Activated T-helper 1 cell treated with anti-CD3 and anti-CD28 coated beads, Interleukin-12 subunit alpha, Interleukin-12 subunit beta, Interleukin-2, Interleukin-4 antibody, amounts not matched to agents 30 ng/mL and 10 ng/mL and 1 ng/mL, durations not matched to agents 14 hours and 24 hours and 36 hours (primary cell): ENCODE measurements around the gene PHKG2. TPM values are rescaled to one million over a fixed set of nuclear protein-coding genes. Genes with fewer than 3 reads are reported as not detected.

ENCODE experiments used
- DNase-seq: peaks from one replicate; pipeline ENCODE4 v3.0.0; 2021; ENCODE audit warnings: low spot score
- H3K27ac Mint-ChIP-seq: one replicate; pipeline ENCODE4 v1.8.0; 2021; ENCODE audit warnings: mild to moderate bottlenecking, mixed read lengths
- H3K27me3 Mint-ChIP-seq: one replicate; pipeline ENCODE4 v1.8.0; 2022; ENCODE audit warnings: mild to moderate bottlenecking, moderate library complexity, mixed read lengths; ENCODE audit not compliant: insufficient read depth
- H3K36me3 Mint-ChIP-seq: one replicate; pipeline ENCODE4 v1.8.0; 2021; ENCODE audit warnings: low read depth, mixed read lengths
- H3K4me1 Mint-ChIP-seq: one replicate; pipeline ENCODE4 v1.8.0; 2021; ENCODE audit warnings: low read depth, mixed read lengths
- H3K4me3 Mint-ChIP-seq: one replicate; pipeline ENCODE4 v1.8.0; 2021; ENCODE audit warnings: mild to moderate bottlenecking, moderate library complexity, mixed read lengths
- H3K9me3 Mint-ChIP-seq: one replicate; pipeline ENCODE4 v1.8.0; 2021; ENCODE audit warnings: mixed read lengths
- intact Hi-C: fragments of 100-400 bp; cut with micrococcal nuclease; formaldehyde crosslinking; loops from one replicate; pipeline ENCODE4 v1.15.1; 2024
- total RNA-seq: library from RNA; stranded (reverse); gene quantifications from 2 replicates; pipeline ENCODE4 v1.2.3, GENCODE V29; 2022

The PHKG2 gene
- total RNA-seq, 1 donor from 2014 or later, result 43.6 TPM

GRCh38 chr16:30762991-30763725, 14.9 kb downstream of the PHKG2 start:
- peak overlapping the region; percentile 82 for H3K27ac Mint-ChIP-seq
- no peak for DNase-seq
- peak overlapping the region; percentile 93 for H3K4me3 Mint-ChIP-seq
- peaks cover 28% of the 10 kb centered on the region for H3K4me1 Mint-ChIP-seq
- no peaks in the 10 kb centered on the region for H3K9me3 Mint-ChIP-seq
- H3K36me3 Mint-ChIP-seq, result peaks cover 28% of the 10 kb centered on the region
- intact Hi-C loops, result loop anchor here (1.0 to 5.0 kb wide), 8 partner anchors 12 to 309 kb away; partner anchors contain the start of genes CTF1, FBRS, FBXL19 and PHKG2
- H3K27me3 Mint-ChIP-seq, result no peaks in the 10 kb centered on the region

DNA sequence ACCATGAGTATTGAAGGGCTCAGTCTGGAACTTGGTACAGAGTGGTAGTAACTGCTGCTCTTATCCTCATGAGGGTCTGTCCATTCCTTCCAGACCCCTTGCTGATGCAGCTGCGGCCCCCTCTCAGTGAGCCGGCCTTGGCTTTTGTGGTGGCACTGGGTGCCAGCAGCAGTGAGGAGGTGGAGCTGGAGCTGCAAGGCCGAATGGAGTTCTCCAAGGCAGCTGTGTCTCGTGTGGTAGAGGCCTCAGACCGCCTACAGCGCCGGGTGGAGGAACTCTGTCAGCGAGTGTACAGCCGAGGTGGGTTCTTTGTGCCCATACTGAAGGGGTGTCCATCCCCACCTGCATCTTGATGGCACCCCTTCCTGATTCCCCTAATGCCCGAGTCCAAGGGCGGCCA, 15.9 kb downstream of the PHKG2 start:
- DNase-seq, result no peak
- Mint-ChIP-seq H3K27ac (no peak overlapping the region), H3K9me3 (no peaks in the 10 kb centered on the region), H3K4me1 (peaks cover 28% of the 10 kb centered on the region), H3K4me3 (peak overlapping the region; percentile 93), H3K27me3 (no peaks in the 10 kb centered on the region), H3K36me3 (peaks cover 36% of the 10 kb centered on the region)
- intact Hi-C loops, result loop anchor here (5.0 kb wide), 2 partner anchors 133 to 308 kb away; partner anchors contain the start of genes CTF1, ZNF646 and ZNF668

DNA sequence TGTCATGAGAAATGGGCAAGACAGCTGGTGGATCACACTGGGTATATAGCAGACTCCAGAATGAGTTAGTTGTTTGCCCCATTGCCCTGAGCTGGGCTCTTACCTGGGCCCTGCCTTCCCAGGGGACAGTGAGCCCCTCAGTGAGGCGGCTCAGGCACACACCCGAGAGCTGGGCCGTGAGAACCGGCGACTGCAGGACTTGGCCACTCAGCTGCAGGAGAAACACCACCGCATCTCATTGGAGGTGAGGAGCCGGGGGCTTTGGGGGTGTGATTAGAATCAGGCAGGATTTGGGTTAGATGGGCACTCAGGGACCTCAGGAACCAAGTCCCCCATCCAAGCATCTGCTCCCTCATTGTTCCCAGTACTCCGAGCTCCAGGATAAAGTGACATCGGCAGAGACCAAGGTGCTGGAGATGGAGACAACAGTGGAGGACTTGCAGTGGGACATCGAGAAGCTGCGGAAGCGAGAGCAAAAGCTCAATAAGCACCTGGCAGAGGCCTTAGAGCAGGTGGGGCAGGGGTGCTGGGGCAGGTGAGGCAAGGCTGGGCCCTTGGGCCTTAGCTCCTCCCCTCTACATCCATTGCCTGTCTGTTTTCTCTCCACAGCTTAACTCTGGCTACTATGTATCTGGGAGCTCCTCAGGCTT, 16.7 kb downstream of the PHKG2 start:
- intact Hi-C loops, result loop anchor here (5.0 kb wide), 2 partner anchors 132 to 307 kb away; partner anchors contain the start of genes CTF1, ZNF646 and ZNF668
- Mint-ChIP-seq H3K4me3 (no peak overlapping the region), H3K27me3 (no peaks in the 10 kb centered on the region), H3K9me3 (no peaks in the 10 kb centered on the region), H3K4me1 (peaks cover 28% of the 10 kb centered on the region), H3K27ac (no peak overlapping the region), H3K36me3 (peaks cover 41% of the 10 kb centered on the region)
- DNase-seq, result no peak

DNA sequence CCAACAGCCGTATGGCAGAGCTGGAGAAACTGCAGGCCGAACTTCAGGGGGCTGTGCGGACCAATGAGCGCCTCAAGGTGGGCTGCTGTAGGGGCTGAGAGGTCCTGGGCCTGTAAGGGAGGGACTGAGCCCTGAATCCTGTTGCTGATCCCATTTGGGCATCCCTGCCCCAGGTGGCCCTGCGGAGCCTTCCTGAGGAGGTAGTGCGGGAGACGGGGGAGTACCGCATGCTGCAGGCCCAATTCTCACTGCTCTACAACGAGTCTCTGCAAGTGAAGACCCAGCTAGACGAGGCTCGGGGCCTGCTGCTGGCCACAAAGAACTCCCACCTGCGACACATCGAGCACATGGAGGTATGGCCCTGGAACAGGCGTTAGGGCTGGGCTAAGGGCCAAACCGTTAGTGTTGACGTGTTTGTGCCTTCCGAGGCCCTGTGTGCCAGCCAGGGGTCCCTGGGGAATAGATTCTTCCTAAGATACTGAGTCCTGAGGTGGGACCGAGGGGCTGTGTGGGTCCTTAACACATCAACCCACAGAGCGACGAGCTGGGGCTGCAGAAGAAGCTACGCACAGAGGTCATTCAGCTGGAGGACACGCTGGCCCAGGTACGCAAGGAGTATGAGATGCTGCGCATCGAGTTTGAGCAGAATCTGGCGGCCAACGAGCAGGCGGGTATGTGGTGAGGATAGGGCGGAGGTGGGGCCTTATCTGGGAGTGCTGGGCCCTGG, 18.1 kb downstream of the PHKG2 start:
- DNase-seq, result no peak
- intact Hi-C loops, result no loop called here
- no peaks in the 10 kb centered on the region for H3K27me3 Mint-ChIP-seq
- H3K4me3 Mint-ChIP-seq, result no peak overlapping the region
- no peak overlapping the region for H3K27ac Mint-ChIP-seq
- H3K36me3 Mint-ChIP-seq, result peaks cover 44% of the 10 kb centered on the region
- no peaks in the 10 kb centered on the region for H3K9me3 Mint-ChIP-seq
- H3K4me1 Mint-ChIP-seq, result peaks cover 16% of the 10 kb centered on the region

DNA sequence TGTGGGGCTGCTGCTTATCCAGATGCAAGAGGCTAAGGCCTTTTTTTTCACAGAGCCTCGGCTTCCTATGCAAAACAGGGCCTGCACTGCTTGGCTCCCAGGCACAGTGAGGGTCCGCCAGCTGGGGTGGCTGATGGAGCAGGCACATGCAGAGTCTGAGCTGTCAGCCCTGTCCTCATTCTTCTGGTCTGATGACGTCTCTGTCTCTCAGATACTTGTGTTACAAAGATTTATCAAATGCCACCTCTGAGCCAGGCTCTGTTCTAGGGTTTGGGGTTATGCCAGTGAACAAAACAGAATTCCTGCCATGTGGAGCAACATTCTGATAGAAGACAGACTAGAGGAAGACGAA, 18.7 kb downstream of the PHKG2 start:
- Mint-ChIP-seq H3K27me3 (no peaks in the 10 kb centered on the region), H3K4me1 (peaks cover 16% of the 10 kb centered on the region), H3K27ac (no peak overlapping the region), H3K4me3 (no peak overlapping the region), H3K36me3 (peaks cover 45% of the 10 kb centered on the region), H3K9me3 (no peaks in the 10 kb centered on the region)
- no peak for DNase-seq
- intact Hi-C loops, result no loop called here

- H3K36me3 Mint-ChIP-seq, result peaks cover 51% of the 10 kb centered on the region
- intact Hi-C loops, result no loop called here
Observed at GRCh38 chr16:30767767-30768465, 19.7 kb downstream of the PHKG2 start.

GRCh38 chr16:30768583-30769181, 20.5 kb downstream of the PHKG2 start:
- H3K27me3 Mint-ChIP-seq, result no peaks in the 10 kb centered on the region
- no peak overlapping the region for H3K27ac Mint-ChIP-seq
- H3K36me3 Mint-ChIP-seq, result peaks cover 53% of the 10 kb centered on the region
- intact Hi-C loops, result no loop called here
- no peak for DNase-seq
- peaks cover 14% of the 10 kb centered on the region for H3K4me1 Mint-ChIP-seq
- no peaks in the 10 kb centered on the region for H3K9me3 Mint-ChIP-seq
- H3K4me3 Mint-ChIP-seq, result no peak overlapping the region

More at GRCh38 chr16:30767767-30768465, 19.7 kb downstream of the PHKG2 start:
- no peaks in the 10 kb centered on the region for H3K9me3 Mint-ChIP-seq
- no peaks in the 10 kb centered on the region for H3K27me3 Mint-ChIP-seq
- DNase-seq, result no peak
- H3K27ac Mint-ChIP-seq, result no peak overlapping the region
- peaks cover 17% of the 10 kb centered on the region for H3K4me1 Mint-ChIP-seq
- H3K4me3 Mint-ChIP-seq, result no peak overlapping the region

- no peaks in the 10 kb centered on the region for H3K9me3 Mint-ChIP-seq
- intact Hi-C loops, result no loop called here
- no peak for DNase-seq
- no peak overlapping the region for H3K4me3 Mint-ChIP-seq
- peaks cover 10% of the 10 kb centered on the region for H3K4me1 Mint-ChIP-seq
- no peak overlapping the region for H3K27ac Mint-ChIP-seq
- peaks cover 53% of the 10 kb centered on the region for H3K36me3 Mint-ChIP-seq
- no peaks in the 10 kb centered on the region for H3K27me3 Mint-ChIP-seq
Observed at GRCh38 chr16:30769379-30770089, 21.3 kb downstream of the PHKG2 start.

DNA sequence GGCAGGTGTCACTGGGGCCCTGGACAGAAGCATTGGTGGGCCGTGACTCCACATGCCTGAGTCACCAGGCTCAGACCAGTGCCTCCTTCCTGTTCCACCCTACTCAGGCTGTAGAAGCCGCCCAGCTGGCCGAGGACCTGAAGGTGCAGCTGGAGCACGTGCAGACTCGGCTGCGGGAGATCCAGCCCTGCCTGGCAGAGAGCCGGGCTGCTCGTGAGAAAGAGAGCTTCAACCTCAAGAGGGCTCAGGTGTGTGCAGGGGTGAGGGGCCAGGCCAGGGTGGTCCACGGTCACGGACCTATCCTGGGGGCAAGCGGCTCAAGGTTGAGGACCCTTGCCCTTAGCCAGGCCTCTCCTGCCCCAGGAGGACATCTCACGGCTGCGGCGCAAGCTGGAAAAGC, 23.5 kb downstream of the PHKG2 start:
- Mint-ChIP-seq H3K9me3 (no peaks in the 10 kb centered on the region), H3K36me3 (peaks cover 38% of the 10 kb centered on the region), H3K4me3 (no peak overlapping the region), H3K4me1 (peaks cover 11% of the 10 kb centered on the region), H3K27ac (no peak overlapping the region), H3K27me3 (no peaks in the 10 kb centered on the region)
- DNase-seq, result no peak
- intact Hi-C loops, result no loop called here

DNA sequence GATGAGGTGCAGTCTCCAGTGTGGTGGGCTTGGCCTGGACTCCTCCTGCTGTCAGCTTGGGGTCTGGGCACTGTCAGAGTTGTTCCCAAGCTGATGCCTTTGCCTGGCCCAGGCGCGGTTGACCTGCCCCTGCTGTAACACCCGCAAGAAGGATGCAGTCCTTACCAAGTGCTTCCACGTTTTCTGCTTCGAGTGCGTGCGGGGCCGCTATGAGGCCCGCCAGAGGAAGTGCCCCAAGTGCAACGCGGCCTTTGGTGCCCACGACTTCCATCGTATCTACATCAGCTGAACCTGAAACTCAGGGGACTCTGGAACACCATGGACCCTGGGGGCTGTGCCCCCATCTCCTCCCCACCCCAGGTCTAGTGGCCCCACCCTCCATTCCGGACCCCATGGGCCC, 25.6 kb downstream of the PHKG2 start:
- no peak overlapping the region for H3K27ac Mint-ChIP-seq
- H3K4me1 Mint-ChIP-seq, result peaks cover 20% of the 10 kb centered on the region
- no peaks in the 10 kb centered on the region for H3K27me3 Mint-ChIP-seq
- DNase-seq, result no peak
- H3K36me3 Mint-ChIP-seq, result peaks cover 27% of the 10 kb centered on the region
- no peak overlapping the region for H3K4me3 Mint-ChIP-seq
- no peaks in the 10 kb centered on the region for H3K9me3 Mint-ChIP-seq
- intact Hi-C loops, result no loop called here

- intact Hi-C loops, result loop anchor here (1.0 kb wide), 3 partner anchors 12 to 40 kb away; partner anchors contain the start of genes CFAP119, PHKG2 and RNF40
- Mint-ChIP-seq H3K27me3 (no peaks in the 10 kb centered on the region), H3K27ac (no peak overlapping the region), H3K9me3 (no peaks in the 10 kb centered on the region), H3K36me3 (peaks cover 22% of the 10 kb centered on the region), H3K4me1 (peaks cover 20% of the 10 kb centered on the region), H3K4me3 (peak overlapping the region; percentile 94)
- DNase-seq, result no peak
Observed at GRCh38 chr16:30774367-30775130, 26.3 kb downstream of the PHKG2 start.
